Peyer's patch (tissue), 4 donors: ENCODE data around the gene ZGPAT.

Source experiments
- POLR2A ChIP-seq, 2 donors: fragments of 450-650 bp; IDR thresholded peaks; one replicate each; pipeline ENCODE4 v1.5.1; 2017; ENCODE audit warnings: antibody characterized with exemption in 2 of 2, mild to moderate bottlenecking in 2 of 2, moderate library complexity in 2 of 2
- TF ChIP-seq, protein P1 (sequence below), 6 experiments: fragments of 450-650 bp in 4 of 6; fragments of 200-600 bp in 2 of 6; sonication (generic) in 1 of 6; IDR thresholded peaks; one replicate each; pipeline ENCODE4 v1.5.1; 2017 to 2019; ENCODE audit warnings: antibody characterized with exemption in 6 of 6, mild to moderate bottlenecking in 3 of 6, moderate library complexity in 1 of 6

DNA sequence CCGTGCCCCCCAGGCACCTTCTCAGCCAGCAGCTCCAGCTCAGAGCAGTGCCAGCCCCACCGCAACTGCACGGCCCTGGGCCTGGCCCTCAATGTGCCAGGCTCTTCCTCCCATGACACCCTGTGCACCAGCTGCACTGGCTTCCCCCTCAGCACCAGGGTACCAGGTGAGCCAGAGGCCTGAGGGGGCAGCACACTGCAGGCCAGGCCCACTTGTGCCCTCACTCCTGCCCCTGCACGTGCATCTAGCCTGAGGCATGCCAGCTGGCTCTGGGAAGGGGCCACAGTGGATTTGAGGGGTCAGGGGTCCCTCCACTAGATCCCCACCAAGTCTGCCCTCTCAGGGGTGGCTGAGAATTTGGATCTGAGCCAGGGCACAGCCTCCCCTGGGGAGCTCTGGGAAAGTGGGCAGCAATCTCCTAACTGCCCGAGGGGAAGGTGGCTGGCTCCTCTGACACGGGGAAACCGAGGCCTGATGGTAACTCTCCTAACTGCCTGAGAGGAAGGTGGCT, 10.4 kb upstream of the ZGPAT start:
- TF ChIP-seq POLR2A (IDR thresholded peaks at IDR 0.05) = no peak
- TF ChIP-seq, protein P1, sequence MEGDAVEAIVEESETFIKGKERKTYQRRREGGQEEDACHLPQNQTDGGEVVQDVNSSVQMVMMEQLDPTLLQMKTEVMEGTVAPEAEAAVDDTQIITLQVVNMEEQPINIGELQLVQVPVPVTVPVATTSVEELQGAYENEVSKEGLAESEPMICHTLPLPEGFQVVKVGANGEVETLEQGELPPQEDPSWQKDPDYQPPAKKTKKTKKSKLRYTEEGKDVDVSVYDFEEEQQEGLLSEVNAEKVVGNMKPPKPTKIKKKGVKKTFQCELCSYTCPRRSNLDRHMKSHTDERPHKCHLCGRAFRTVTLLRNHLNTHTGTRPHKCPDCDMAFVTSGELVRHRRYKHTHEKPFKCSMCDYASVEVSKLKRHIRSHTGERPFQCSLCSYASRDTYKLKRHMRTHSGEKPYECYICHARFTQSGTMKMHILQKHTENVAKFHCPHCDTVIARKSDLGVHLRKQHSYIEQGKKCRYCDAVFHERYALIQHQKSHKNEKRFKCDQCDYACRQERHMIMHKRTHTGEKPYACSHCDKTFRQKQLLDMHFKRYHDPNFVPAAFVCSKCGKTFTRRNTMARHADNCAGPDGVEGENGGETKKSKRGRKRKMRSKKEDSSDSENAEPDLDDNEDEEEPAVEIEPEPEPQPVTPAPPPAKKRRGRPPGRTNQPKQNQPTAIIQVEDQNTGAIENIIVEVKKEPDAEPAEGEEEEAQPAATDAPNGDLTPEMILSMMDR (IDR thresholded peaks at IDR 0.05) = no peak
